Breast epithelium (tissue), 4 donors: ENCODE data around the gene SF3B1. TPM values are rescaled to one million over a fixed set of nuclear protein-coding genes. Genes with fewer than 3 reads are reported as not detected.

Experiments used
- DNase-seq, 2 donors: peaks; one replicate each; pipeline ENCODE4 v3.0.0-alpha.2; 2019; ENCODE audit warnings: low spot score in 2 of 2
- H3K27ac ChIP-seq, 2 donors: fragments of 200-600 bp; sonication (generic) in 1 of 2; one replicate each; pipeline ENCODE4 v1.5.1; 2016 to 2019; ENCODE audit warnings: mild to moderate bottlenecking in 1 of 2
- H3K27me3 ChIP-seq, 2 donors: fragments of 200-600 bp; sonication (generic) in 1 of 2; one replicate each; pipeline versions ENCODE4 v1.5.1 to v1.6.0; 2017 to 2019; ENCODE audit warnings: control low read depth in 1 of 2, mild to moderate bottlenecking in 1 of 2
- H3K36me3 ChIP-seq: fragments of 200-600 bp; one replicate; pipeline ENCODE4 v1.5.1; 2019
- H3K4me1 ChIP-seq, 2 donors: fragments of 200-600 bp; sonication (generic); one replicate each; pipeline ENCODE4 v1.5.1; 2016 to 2019; ENCODE audit warnings: control low read depth in 1 of 2
- H3K4me3 ChIP-seq, 3 donors: fragments of 200-600 bp; sonication (generic); 1 replicate in 2 of 3; 2 replicates in 1 of 3; pipeline ENCODE4 v1.5.1; 2016 to 2019; ENCODE audit warnings: mild to moderate bottlenecking in 3 of 3, moderate library complexity in 2 of 3
- H3K9me3 ChIP-seq, 2 donors: fragments of 200-600 bp; sonication (generic) in 1 of 2; one replicate each; pipeline ENCODE4 v1.5.1; 2016 to 2019; ENCODE audit warnings: control low read depth in 1 of 2
- CTCF ChIP-seq, 3 donors: fragments of 450-650 bp; IDR thresholded peaks; one replicate each; pipeline ENCODE4 v1.5.1; 2016 to 2017; ENCODE audit warnings: antibody characterized with exemption in 3 of 3, mild to moderate bottlenecking in 3 of 3, moderate library complexity in 3 of 3
- POLR2A ChIP-seq: fragments of 450-650 bp; IDR thresholded peaks from one replicate; pipeline ENCODE4 v1.6.1; 2016; ENCODE audit warnings: antibody characterized with exemption, mild to moderate bottlenecking, moderate library complexity
- POLR2AphosphoS5 ChIP-seq, 3 donors: sonication (generic); formaldehyde crosslinking; IDR thresholded peaks; one replicate each; pipeline ENCODE4 v1.6.1; 2017; ENCODE audit warnings: antibody characterized with exemption in 3 of 3
- intact Hi-C: fragments of 100-400 bp; cut with DNase I; formaldehyde crosslinking; loops from one replicate; pipeline ENCODE4 v1.15.1; 2023; ENCODE audit warnings: low total_unique reads
- total RNA-seq, 3 donors: library from RNA; depleted of rRNA; stranded (reverse); fragments of >200 nt; gene quantifications; one replicate each; pipeline ENCODE4 v1.1.0, GENCODE V29; 2016

The SF3B1 gene
- total RNA-seq, 3 donors from 2014 or later: 403 to 552 (median 415) TPM

- Histone ChIP-seq H3K4me1 (no peaks in the 10 kb centered on the region), H3K36me3 (peaks cover 8% of the 10 kb centered on the region), H3K27me3 (no peaks in the 10 kb centered on the region), H3K4me3 (no peak overlapping the region), H3K27ac (no peak overlapping the region), H3K9me3 (no peaks in the 10 kb centered on the region)
- no peak for TF ChIP-seq POLR2A
- intact Hi-C loops: no loop called here
- no peak for DNase-seq
Measured at GRCh38 chr2:197414039-197414438, 20.8 kb downstream of the SF3B1 start.

- Histone ChIP-seq H3K27ac (no peak overlapping the region), H3K9me3 (no peaks in the 10 kb centered on the region), H3K27me3 (no peaks in the 10 kb centered on the region), H3K36me3 (peaks cover 23% of the 10 kb centered on the region), H3K4me1 (no peaks in the 10 kb centered on the region), H3K4me3 (no peak overlapping the region)
- no peak for DNase-seq
- intact Hi-C loops: no loop called here
- TF ChIP-seq POLR2AphosphoS5 (IDR thresholded peaks at IDR 0.05) (no peak), CTCF (IDR thresholded peaks at IDR 0.05) (no peak), POLR2A (no peak)
Measured at GRCh38 chr2:197405582-197405981, 29.2 kb downstream of the SF3B1 start.

- intact Hi-C loops: no loop called here
- TF ChIP-seq POLR2AphosphoS5 (IDR thresholded peaks at IDR 0.05): no peak
- TF ChIP-seq CTCF (IDR thresholded peaks at IDR 0.05): no peak
- no peak for TF ChIP-seq POLR2A
- H3K27me3 ChIP-seq: no peaks in the 10 kb centered on the region
Measured at GRCh38 chr2:197399887-197400540, 34.8 kb downstream of the SF3B1 start.

GRCh38 chr2:197398913-197399312 is 35.9 kb downstream of the SF3B1 start:
- Histone ChIP-seq H3K9me3 (no peaks in the 10 kb centered on the region), H3K27me3 (no peaks in the 10 kb centered on the region), H3K4me3 (no peak overlapping the region), H3K27ac (no peak overlapping the region), H3K36me3 (peaks cover 20% of the 10 kb centered on the region), H3K4me1 (no peaks in the 10 kb centered on the region)
- intact Hi-C loops: no loop called here
- no peak for DNase-seq
- TF ChIP-seq CTCF (IDR thresholded peaks at IDR 0.05) (no peak), POLR2AphosphoS5 (IDR thresholded peaks at IDR 0.05) (no peak), POLR2A (no peak)

More at GRCh38 chr2:197399887-197400540, 34.8 kb downstream of the SF3B1 start:
- Histone ChIP-seq H3K27ac (no peak overlapping the region), H3K4me3 (no peak overlapping the region), H3K36me3 (peaks cover 25% of the 10 kb centered on the region), H3K4me1 (no peaks in the 10 kb centered on the region), H3K9me3 (no peaks in the 10 kb centered on the region)
- DNase-seq: no peak

GRCh38 chr2:197391220-197391717 is 43.6 kb downstream of the SF3B1 start:
- Histone ChIP-seq H3K4me3 (no peak overlapping the region), H3K9me3 (no peaks in the 10 kb centered on the region), H3K27me3 (no peaks in the 10 kb centered on the region), H3K27ac (no peak overlapping the region), H3K36me3 (peaks cover 7% of the 10 kb centered on the region), H3K4me1 (no peaks in the 10 kb centered on the region)
- DNase-seq: no peak
- intact Hi-C loops: no loop called here
- TF ChIP-seq POLR2AphosphoS5 (IDR thresholded peaks at IDR 0.05) (no peak), POLR2A (no peak), CTCF (IDR thresholded peaks at IDR 0.05) (no peak)
